Measurements from ENCODE around the gene ADAMTS6. TPM values are rescaled to one million over a fixed set of nuclear protein-coding genes. Genes with fewer than 3 reads are reported as not detected.

Gene ADAMTS6
- total RNA-seq, 2 experiments from 2014 or later: 1.6 to 1.7 TPM

DNA sequence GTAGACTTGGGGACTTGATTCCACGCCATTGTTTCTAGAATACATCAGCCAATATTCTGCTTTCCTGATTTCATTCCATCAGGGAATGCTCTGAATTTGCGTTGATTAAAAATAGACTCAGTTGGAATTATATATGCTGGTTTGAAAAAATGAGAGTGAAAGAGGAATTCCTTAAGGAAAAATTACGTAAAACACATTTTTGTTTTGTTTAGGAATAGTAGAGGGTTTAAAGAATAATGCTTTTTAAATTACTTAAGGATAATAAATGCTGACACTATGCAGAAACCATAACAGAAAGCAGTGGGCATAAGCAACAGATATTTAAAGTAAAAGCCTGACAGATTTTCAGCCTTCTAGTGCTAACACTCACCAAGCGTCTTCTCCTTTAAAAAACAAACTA is 235.0 kb downstream of the ADAMTS6 start:
- H3K9me3 Mint-ChIP-seq: no peaks in the 10 kb centered on the region
- POLR2A ChIA-PET: no interaction called here
- H3K27me3 Mint-ChIP-seq: no peaks in the 10 kb centered on the region
- no peak for DNase-seq
- no peaks in the 10 kb centered on the region for H3K4me1 Mint-ChIP-seq
- no peak overlapping the region for H3K4me3 Mint-ChIP-seq
- H3K27ac Mint-ChIP-seq: no peak overlapping the region
- CTCF ChIA-PET: no interaction called here
- no peaks in the 10 kb centered on the region for H3K36me3 Mint-ChIP-seq (ENCODE audit: low read depth)

- no peak overlapping the region for H3K4me3 Mint-ChIP-seq
- POLR2A ChIA-PET: no interaction called here
- no peaks in the 10 kb centered on the region for H3K36me3 Mint-ChIP-seq (ENCODE audit: low read depth)
These were observed 237.7 kb downstream of the ADAMTS6 start for GRCh38 chr5:65244031-65244430.

GRCh38 chr5:65243161-65243560 is 238.6 kb downstream of the ADAMTS6 start:
- CTCF ChIA-PET: interaction anchor here (0.6 kb wide), 1 partner anchor 724 kb away, joined by 5 read pairs; no protein-coding TSS in a partner anchor
- POLR2A ChIA-PET: no interaction called here

More at GRCh38 chr5:65244031-65244430, 237.7 kb downstream of the ADAMTS6 start:
- no peaks in the 10 kb centered on the region for H3K27me3 Mint-ChIP-seq
- H3K9me3 Mint-ChIP-seq: no peaks in the 10 kb centered on the region
- no peak overlapping the region for H3K27ac Mint-ChIP-seq
- CTCF ChIA-PET: no interaction called here
- no peaks in the 10 kb centered on the region for H3K4me1 Mint-ChIP-seq
- DNase-seq: no peak

DNA sequence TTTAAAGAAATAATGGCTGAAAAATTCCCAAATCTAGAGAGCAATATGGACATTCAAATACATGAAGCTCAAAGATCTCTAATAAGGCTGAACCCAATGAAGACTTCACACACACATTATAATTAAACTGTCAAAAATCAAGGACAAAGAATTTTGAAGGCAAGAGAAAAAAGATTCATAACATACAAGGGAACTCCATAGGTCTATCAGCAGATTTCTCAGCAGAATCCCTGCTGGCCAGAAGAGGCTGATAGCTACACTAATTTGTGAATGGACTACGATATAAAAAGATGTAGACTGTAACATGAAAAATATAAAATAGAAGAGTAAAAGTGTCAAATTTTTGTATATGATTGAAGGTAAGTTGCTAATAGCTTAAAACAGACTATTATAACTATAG is 251.9 kb downstream of the ADAMTS6 start:
- peaks cover 7% of the 10 kb centered on the region for H3K36me3 Mint-ChIP-seq (ENCODE audit: low read depth)
- H3K27me3 Mint-ChIP-seq: no peaks in the 10 kb centered on the region
- ChIA-PET CTCF (no interaction called here), POLR2A (no interaction called here)
- H3K9me3 Mint-ChIP-seq: peaks cover 13% of the 10 kb centered on the region
- no peaks in the 10 kb centered on the region for H3K4me1 Mint-ChIP-seq
- no peak overlapping the region for H3K4me3 Mint-ChIP-seq
- no peak for DNase-seq
- H3K27ac Mint-ChIP-seq: no peak overlapping the region

More at GRCh38 chr5:65243161-65243560, 238.6 kb downstream of the ADAMTS6 start:
- Mint-ChIP-seq H3K27me3 (no peaks in the 10 kb centered on the region), H3K4me1 (no peaks in the 10 kb centered on the region), H3K4me3 (no peak overlapping the region), H3K9me3 (no peaks in the 10 kb centered on the region), H3K36me3 (ENCODE audit: low read depth) (no peaks in the 10 kb centered on the region), H3K27ac (no peak overlapping the region)
- no peak for DNase-seq

- H3K27me3 Mint-ChIP-seq: peaks cover 15% of the 10 kb centered on the region
- CTCF ChIA-PET: no interaction called here
- no peaks in the 10 kb centered on the region for H3K4me1 Mint-ChIP-seq
- DNase-seq: no peak
- H3K9me3 Mint-ChIP-seq: no peaks in the 10 kb centered on the region
- no peak overlapping the region for H3K27ac Mint-ChIP-seq
- no peak overlapping the region for H3K4me3 Mint-ChIP-seq
- POLR2A ChIA-PET: no interaction called here
- H3K36me3 Mint-ChIP-seq (ENCODE audit: low read depth): no peaks in the 10 kb centered on the region
These were observed 267.7 kb downstream of the ADAMTS6 start for GRCh38 chr5:65213921-65214525.

DNA sequence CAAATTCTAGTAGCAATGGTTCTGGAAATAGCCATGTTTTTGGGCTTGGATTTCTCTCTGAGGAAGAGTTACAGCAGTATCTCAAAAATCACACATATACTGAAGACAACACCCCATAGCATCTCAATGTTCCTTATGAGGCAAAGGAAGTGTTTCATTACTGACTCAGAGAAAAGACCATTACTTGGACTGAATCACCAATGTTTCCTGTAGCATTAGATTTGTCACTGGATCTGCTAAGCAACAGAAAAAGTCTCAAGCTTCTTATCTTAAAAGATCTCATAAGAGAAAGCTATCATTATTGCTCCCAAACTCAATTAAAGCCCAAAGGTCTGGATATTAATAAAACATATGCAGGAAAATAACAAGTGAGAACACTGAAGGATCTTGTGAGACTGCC is 272.4 kb downstream of the ADAMTS6 start:
- no peak overlapping the region for H3K27ac Mint-ChIP-seq

DNA sequence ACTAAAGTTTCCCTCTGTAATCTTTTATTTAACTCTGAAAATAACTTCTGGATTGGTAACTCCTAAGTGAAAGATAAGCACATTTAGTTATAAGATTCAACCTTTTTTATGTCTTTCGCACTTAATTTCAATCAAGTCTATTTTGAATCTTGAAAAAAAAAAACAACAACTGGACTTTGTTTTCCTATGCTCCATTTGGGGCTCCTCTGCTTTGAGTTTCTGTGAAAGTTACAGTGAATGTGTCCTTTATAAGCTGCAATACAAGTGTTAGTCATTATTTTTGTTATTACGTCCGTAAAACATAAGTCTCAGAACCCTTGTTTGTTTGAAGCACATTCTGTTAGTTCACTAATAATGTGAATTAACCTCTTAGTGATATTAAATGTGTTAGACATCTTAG is 276.8 kb downstream of the ADAMTS6 start:
- peaks cover 13% of the 10 kb centered on the region for H3K27me3 Mint-ChIP-seq
- CTCF ChIA-PET: no interaction called here

More for the DNA sequence above, 272.4 kb downstream of the ADAMTS6 start:
- POLR2A ChIA-PET: no interaction called here
- no peaks in the 10 kb centered on the region for H3K36me3 Mint-ChIP-seq (ENCODE audit: low read depth)
- CTCF ChIA-PET: no interaction called here
- no peak overlapping the region for H3K4me3 Mint-ChIP-seq
- DNase-seq: no peak
- peaks cover 7% of the 10 kb centered on the region for H3K27me3 Mint-ChIP-seq
- H3K4me1 Mint-ChIP-seq: no peaks in the 10 kb centered on the region
- H3K9me3 Mint-ChIP-seq: no peaks in the 10 kb centered on the region

DNA sequence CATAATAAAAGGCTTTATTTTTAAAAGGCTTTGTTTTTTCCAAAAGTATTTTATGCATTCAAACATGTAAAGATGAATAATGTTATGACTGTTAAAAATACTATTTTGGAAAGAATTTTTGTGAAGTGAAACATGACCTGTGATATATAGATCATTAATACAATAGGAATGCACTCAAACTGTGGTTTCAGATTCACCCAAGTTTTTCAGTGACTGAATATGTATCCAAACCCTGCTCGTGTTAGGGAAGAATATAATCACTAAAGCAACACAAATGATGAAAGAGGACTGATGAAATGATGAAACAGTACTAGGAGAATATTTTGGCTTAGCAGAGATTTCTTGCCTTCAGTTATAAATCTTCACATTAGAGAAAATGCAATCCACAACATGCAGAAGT is 278.0 kb downstream of the ADAMTS6 start:
- Mint-ChIP-seq H3K27me3 (peaks cover 15% of the 10 kb centered on the region), H3K27ac (no peak overlapping the region), H3K4me1 (no peaks in the 10 kb centered on the region), H3K4me3 (no peak overlapping the region), H3K9me3 (no peaks in the 10 kb centered on the region), H3K36me3 (ENCODE audit: low read depth) (no peaks in the 10 kb centered on the region)
- POLR2A ChIA-PET: no interaction called here
- CTCF ChIA-PET: no interaction called here
- DNase-seq: no peak

More for the DNA sequence above, 276.8 kb downstream of the ADAMTS6 start:
- Mint-ChIP-seq H3K9me3 (no peaks in the 10 kb centered on the region), H3K36me3 (ENCODE audit: low read depth) (no peaks in the 10 kb centered on the region), H3K4me1 (no peaks in the 10 kb centered on the region), H3K27ac (no peak overlapping the region), H3K4me3 (no peak overlapping the region)
- no peak for DNase-seq
- POLR2A ChIA-PET: no interaction called here

GRCh38 chr5:65199993-65200675 is 281.6 kb downstream of the ADAMTS6 start:
- Mint-ChIP-seq H3K4me3 (no peak overlapping the region), H3K27me3 (peaks cover 19% of the 10 kb centered on the region), H3K4me1 (no peaks in the 10 kb centered on the region), H3K9me3 (no peaks in the 10 kb centered on the region), H3K36me3 (ENCODE audit: low read depth) (no peaks in the 10 kb centered on the region), H3K27ac (no peak overlapping the region)
- DNase-seq: no peak
- CTCF ChIA-PET: no interaction called here
- POLR2A ChIA-PET: no interaction called here

DNA sequence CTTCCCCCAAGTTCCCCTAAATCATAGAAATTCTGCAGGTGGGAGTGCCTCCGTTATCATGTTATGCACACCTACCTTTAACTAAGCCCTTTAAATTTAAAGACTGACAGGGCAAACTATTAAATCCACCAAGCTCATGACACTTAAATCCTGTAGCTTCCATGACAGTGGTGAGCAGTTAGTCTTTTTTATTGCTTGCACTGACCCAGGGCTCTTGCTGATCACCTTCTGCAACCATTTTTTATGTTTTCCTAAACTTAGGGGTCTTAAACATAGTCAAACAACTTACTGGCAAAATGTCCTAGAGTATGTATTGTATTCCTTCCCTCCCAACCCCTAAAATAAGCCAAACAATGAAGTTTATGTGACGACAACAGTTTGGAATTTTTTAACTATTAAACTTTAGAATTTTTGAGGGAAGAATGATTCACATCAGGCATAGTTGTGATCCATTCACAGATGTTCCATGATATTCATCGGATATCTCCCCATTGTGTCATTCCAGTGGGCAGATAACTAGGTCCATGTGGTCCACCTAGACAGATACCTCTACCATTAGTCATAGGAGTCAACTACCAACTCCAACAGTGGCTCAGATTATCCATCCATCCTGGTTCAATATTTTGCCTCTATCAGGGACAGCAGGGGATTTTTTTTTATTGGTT is 283.1 kb downstream of the ADAMTS6 start:
- Mint-ChIP-seq H3K36me3 (ENCODE audit: low read depth) (no peaks in the 10 kb centered on the region), H3K9me3 (no peaks in the 10 kb centered on the region), H3K4me1 (no peaks in the 10 kb centered on the region), H3K27me3 (peaks cover 17% of the 10 kb centered on the region), H3K4me3 (no peak overlapping the region), H3K27ac (no peak overlapping the region)
- ChIA-PET CTCF (no interaction called here), POLR2A (no interaction called here)
- no peak for DNase-seq

DNA sequence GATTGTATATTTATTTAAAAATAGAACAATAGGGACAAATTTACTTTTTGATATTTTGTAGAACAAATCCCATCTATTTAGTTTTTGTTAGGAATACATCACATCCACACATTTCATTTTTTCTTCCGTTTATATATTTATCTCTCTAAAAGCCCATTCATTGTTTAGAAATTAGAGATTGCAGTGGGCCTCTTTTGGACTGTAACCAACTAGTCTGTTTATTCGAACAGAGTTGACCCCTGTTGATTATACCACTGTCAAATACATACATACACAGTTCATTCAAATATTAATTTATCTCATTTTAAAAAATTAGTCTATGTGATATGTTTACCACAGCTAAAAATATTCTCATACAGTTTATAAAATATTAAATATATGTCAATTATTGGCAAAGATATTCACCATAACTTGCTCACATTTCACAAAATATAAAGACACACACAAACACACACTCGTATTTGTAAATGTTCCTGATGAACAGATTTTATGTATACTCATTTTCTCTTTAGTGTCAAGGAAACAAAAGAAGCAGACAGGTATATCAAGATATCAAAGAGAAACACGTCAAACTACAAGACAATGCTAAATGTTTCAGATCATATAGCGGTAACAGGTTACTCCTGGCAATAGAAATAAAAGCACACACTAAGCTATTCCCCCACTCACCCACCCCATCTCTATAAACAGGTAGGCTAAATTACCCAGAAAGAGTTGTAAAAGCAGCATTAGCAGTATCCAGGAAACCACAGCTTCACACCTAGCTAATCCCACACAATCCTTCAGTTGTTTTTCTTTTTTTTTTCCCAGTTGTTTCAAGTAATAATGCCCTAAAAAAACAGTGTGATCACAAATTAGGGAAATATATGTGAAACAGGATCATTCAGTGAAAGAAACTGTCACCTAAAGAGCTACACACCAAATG is 283.9 kb downstream of the ADAMTS6 start:
- no peak overlapping the region for H3K4me3 Mint-ChIP-seq
- ChIA-PET POLR2A (no interaction called here), CTCF (interaction anchor here (0.6 kb wide), 1 partner anchor 289 kb away, joined by 6 read pairs; no protein-coding TSS in a partner anchor)
- H3K4me1 Mint-ChIP-seq: no peaks in the 10 kb centered on the region
- H3K36me3 Mint-ChIP-seq (ENCODE audit: low read depth): no peaks in the 10 kb centered on the region
- no peak overlapping the region for H3K27ac Mint-ChIP-seq
- H3K27me3 Mint-ChIP-seq: peaks cover 16% of the 10 kb centered on the region
- no peak for DNase-seq
- H3K9me3 Mint-ChIP-seq: no peaks in the 10 kb centered on the region

DNA sequence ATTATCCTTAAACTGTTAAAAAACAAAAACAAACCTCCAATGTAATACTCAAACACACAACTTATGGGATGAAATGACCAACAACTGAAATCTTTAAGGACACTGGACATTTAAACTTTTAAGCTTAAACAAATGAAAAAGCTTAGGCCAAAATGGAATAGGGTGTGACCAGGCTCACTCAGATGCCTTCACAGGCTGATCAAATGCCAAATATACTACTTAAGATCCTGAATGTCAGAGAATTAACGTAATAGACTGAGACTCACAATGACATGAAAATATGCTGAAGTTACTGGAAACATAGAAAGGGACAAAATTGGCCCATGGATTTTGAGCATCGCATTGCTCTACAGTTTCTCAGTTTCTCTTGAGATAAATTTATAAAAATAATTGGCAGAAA is 286.8 kb downstream of the ADAMTS6 start:
- no peak for DNase-seq
- H3K4me3 Mint-ChIP-seq: no peak overlapping the region
- peaks cover 9% of the 10 kb centered on the region for H3K4me1 Mint-ChIP-seq
- ChIA-PET CTCF (no interaction called here), POLR2A (no interaction called here)
- no peaks in the 10 kb centered on the region for H3K36me3 Mint-ChIP-seq (ENCODE audit: low read depth)
- H3K9me3 Mint-ChIP-seq: no peaks in the 10 kb centered on the region
- peaks cover 5% of the 10 kb centered on the region for H3K27me3 Mint-ChIP-seq
- no peak overlapping the region for H3K27ac Mint-ChIP-seq

DNA sequence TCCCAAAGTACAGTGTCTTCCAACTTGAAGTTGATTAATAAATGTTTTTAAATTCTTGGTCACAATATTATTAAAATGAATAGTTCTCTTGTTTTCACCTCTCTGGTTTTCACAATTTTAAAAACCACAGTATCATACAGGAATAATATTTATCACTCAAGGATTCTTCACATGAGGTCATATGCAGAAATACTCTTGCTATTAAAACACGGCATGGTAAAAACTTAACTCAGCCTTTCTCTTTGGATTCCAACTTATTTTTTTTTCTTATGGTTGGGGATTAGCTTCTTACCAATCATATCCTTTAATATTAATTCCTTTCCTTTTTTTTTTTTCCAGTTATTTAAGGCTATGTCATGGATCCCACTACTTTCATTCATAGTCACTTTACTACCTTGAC is 289.4 kb downstream of the ADAMTS6 start:
- H3K27ac Mint-ChIP-seq: no peak overlapping the region
- H3K9me3 Mint-ChIP-seq: no peaks in the 10 kb centered on the region
- no peak overlapping the region for H3K4me3 Mint-ChIP-seq
- no peak for DNase-seq
- no peaks in the 10 kb centered on the region for H3K36me3 Mint-ChIP-seq (ENCODE audit: low read depth)
- ChIA-PET POLR2A (no interaction called here), CTCF (no interaction called here)
- H3K4me1 Mint-ChIP-seq: peaks cover 9% of the 10 kb centered on the region
- H3K27me3 Mint-ChIP-seq: no peaks in the 10 kb centered on the region

Measured in activated CD4-positive, alpha-beta memory T cell treated with anti-CD3 and anti-CD28 coated beads, Interleukin-2, amount 10 ng/mL, durations not matched to agents 7 days and 5 days (primary cell).